Mucosa of stomach (tissue), 1 donor: ENCODE measurements around the gene CYP2D6.
"Not testable (repeated sequence)": the region's sequence is repeated elsewhere in the genome, so short reads cannot be mapped to it uniquely, and the experiment has no call there.

Experiments used
- H3K27me3 ChIP-seq: one replicate; pipeline ENCODE4 v1.7.0; 2013; ENCODE audit warnings: mild to moderate bottlenecking, low read length; ENCODE audit not compliant: control insufficient read depth, insufficient read depth
- H3K36me3 ChIP-seq: one replicate; pipeline ENCODE4 v1.7.0; 2013; ENCODE audit warnings: low read length; ENCODE audit not compliant: control insufficient read depth, insufficient read depth
- H3K4me1 ChIP-seq: one replicate; pipeline ENCODE4 v1.7.0; 2013; ENCODE audit warnings: mild to moderate bottlenecking, low read length; ENCODE audit not compliant: control insufficient read depth, insufficient read depth
- H3K4me3 ChIP-seq: one replicate; pipeline ENCODE4 v1.7.0; 2013; ENCODE audit warnings: low read length
- H3K9ac ChIP-seq: one replicate; pipeline ENCODE4 v1.7.0; 2013; ENCODE audit warnings: mild to moderate bottlenecking, low read length, moderate library complexity
- H3K9me3 ChIP-seq: one replicate; pipeline ENCODE4 v1.7.0; 2013; ENCODE audit warnings: mild to moderate bottlenecking, low read length, moderate library complexity; ENCODE audit not compliant: control insufficient read depth
- donor health status: Pancreatic carcinoma.

The CYP2D6 gene

DNA sequence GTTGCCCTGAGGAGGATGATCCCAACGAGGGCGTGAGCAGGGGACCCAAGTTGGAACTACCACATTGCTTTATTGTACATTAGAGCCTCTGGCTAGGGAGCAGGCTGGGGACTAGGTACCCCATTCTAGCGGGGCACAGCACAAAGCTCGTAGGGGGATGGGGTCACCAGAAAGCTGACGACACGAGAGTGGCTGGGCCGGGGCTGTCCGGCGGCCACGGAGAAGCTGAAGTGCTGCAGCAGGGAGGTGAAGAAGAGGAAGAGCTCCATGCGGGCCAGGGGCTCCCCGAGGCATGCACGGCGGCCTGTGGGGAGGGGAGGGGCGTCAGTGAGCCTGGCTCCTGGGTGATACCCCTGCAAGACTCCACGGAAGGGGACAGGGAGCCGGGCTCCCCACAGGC is 9.5 kb upstream of the CYP2D6 start:
- H3K27me3 ChIP-seq, H3K4me1 ChIP-seq, H3K4me3 ChIP-seq, H3K36me3 ChIP-seq, H3K9me3 ChIP-seq, H3K9ac ChIP-seq: not testable (repeated sequence)

DNA sequence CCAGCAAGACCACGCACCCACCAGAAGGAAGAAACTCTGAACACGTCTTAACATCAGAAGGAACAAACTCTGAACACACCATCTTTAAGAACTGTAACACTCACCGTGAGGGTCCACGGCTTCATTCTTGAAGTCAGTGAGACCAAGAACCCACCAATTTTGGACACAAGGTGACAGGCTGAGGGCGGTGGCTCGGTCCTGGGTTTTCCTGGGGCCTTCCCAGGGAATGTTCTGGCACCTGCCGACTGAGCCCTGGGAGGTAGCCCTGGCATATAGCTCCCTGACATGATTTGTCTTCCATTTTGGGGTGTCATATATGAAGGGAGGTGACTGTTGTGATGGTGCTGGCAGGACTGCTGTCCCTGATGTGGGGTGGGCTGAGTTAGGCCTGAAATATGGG is 8.9 kb upstream of the CYP2D6 start:
- H3K9ac ChIP-seq, H3K4me1 ChIP-seq, H3K9me3 ChIP-seq, H3K27me3 ChIP-seq, H3K36me3 ChIP-seq, H3K4me3 ChIP-seq: not testable (repeated sequence)

GRCh38 chr22:42138972-42139371 is 8.4 kb upstream of the CYP2D6 start:
- no peaks in the 10 kb centered on the region for H3K36me3 ChIP-seq

GRCh38 chr22:42138122-42138770 is 7.6 kb upstream of the CYP2D6 start:
- H3K27me3 ChIP-seq = no peaks in the 10 kb centered on the region
- H3K36me3 ChIP-seq = no peaks in the 10 kb centered on the region
- H3K4me1 ChIP-seq = no peaks in the 10 kb centered on the region
- no peaks in the 10 kb centered on the region for H3K9me3 ChIP-seq
- H3K4me3 ChIP-seq = no peak overlapping the region
- no peak overlapping the region for H3K9ac ChIP-seq

More at GRCh38 chr22:42138972-42139371, 8.4 kb upstream of the CYP2D6 start:
- no peaks in the 10 kb centered on the region for H3K4me1 ChIP-seq
- H3K27me3 ChIP-seq = no peaks in the 10 kb centered on the region
- H3K9ac ChIP-seq = no peak overlapping the region
- H3K4me3 ChIP-seq = no peak overlapping the region
- no peaks in the 10 kb centered on the region for H3K9me3 ChIP-seq

GRCh38 chr22:42135688-42136087 is 5.1 kb upstream of the CYP2D6 start:
- H3K9ac ChIP-seq, H3K27me3 ChIP-seq, H3K36me3 ChIP-seq, H3K4me1 ChIP-seq, H3K9me3 ChIP-seq, H3K4me3 ChIP-seq: not testable (repeated sequence)

GRCh38 chr22:42134100-42135020 is 3.8 kb upstream of the CYP2D6 start:
- Histone ChIP-seq H3K9me3 (no peaks in the 10 kb centered on the region), H3K4me1 (peaks cover 9% of the 10 kb centered on the region), H3K27me3 (no peaks in the 10 kb centered on the region), H3K9ac (no peak overlapping the region), H3K4me3 (no peak overlapping the region), H3K36me3 (no peaks in the 10 kb centered on the region)

- Histone ChIP-seq H3K9me3 (no peaks in the 10 kb centered on the region), H3K4me3 (no peak overlapping the region), H3K4me1 (peaks cover 13% of the 10 kb centered on the region), H3K27me3 (no peaks in the 10 kb centered on the region), H3K9ac (no peak overlapping the region), H3K36me3 (no peaks in the 10 kb centered on the region)
Measured at GRCh38 chr22:42132457-42132856, 1.8 kb upstream of the CYP2D6 start.

GRCh38 chr22:42131562-42131961 is 952 bp upstream of the CYP2D6 start:
- Histone ChIP-seq H3K4me1 (peaks cover 13% of the 10 kb centered on the region), H3K4me3 (no peak overlapping the region), H3K36me3 (no peaks in the 10 kb centered on the region), H3K9me3 (no peaks in the 10 kb centered on the region), H3K27me3 (no peaks in the 10 kb centered on the region), H3K9ac (no peak overlapping the region)

DNA sequence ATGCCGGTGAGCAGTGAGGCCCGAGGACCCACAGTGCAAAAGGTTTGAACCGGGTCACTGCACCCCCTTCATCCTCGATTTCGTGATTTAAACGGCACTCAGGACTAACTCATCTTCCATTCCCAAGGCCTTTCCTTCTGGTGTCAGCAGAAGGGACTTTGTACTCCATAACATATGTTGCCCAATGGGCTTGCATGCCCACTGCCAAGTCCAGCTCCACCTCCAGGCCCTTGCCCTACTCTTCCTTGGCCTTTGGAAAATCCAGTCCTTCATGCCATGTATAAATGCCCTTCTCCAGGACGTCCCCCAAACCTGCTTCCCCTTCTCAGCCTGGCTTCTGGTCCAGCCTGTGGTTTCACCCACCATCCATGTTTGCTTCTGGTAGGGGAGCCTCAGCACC is 428 bp downstream of the CYP2D6 start:
- not testable (repeated sequence) for H3K27me3 ChIP-seq, H3K9ac ChIP-seq, H3K9me3 ChIP-seq, H3K4me3 ChIP-seq, H3K36me3 ChIP-seq
- H3K4me1 ChIP-seq = peaks cover 13% of the 10 kb centered on the region

- H3K9me3 ChIP-seq, H3K4me3 ChIP-seq, H3K9ac ChIP-seq, H3K27me3 ChIP-seq, H3K36me3 ChIP-seq: not testable (repeated sequence)
- peaks cover 13% of the 10 kb centered on the region for H3K4me1 ChIP-seq
Measured at GRCh38 chr22:42128776-42129694, 1.6 kb downstream of the CYP2D6 start.

DNA sequence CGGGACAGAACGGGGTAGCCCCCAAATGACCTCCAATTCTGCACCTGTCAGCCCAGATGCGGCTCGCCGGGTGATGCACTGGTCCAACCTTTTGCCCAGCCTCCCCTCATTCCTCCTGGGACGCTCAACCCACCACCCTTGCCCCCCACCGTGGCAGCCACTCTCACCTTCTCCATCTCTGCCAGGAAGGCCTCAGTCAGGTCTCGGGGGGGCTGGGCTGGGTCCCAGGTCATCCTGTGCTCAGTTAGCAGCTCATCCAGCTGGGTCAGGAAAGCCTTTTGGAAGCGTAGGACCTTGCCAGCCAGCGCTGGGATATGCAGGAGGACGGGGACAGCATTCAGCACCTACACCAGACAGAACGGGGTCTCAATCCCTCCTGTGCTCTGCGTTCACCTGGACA is 2.6 kb downstream of the CYP2D6 start:
- not testable (repeated sequence) for H3K36me3 ChIP-seq, H3K27me3 ChIP-seq, H3K4me3 ChIP-seq, H3K9me3 ChIP-seq, H3K9ac ChIP-seq
- peaks cover 13% of the 10 kb centered on the region for H3K4me1 ChIP-seq

- peaks cover 13% of the 10 kb centered on the region for H3K4me1 ChIP-seq
- no peaks in the 10 kb centered on the region for H3K27me3 ChIP-seq
- H3K36me3 ChIP-seq = no peaks in the 10 kb centered on the region
- H3K9ac ChIP-seq = no peak overlapping the region
- no peak overlapping the region for H3K4me3 ChIP-seq
- no peaks in the 10 kb centered on the region for H3K9me3 ChIP-seq
Measured at GRCh38 chr22:42127606-42128005, 3.0 kb downstream of the CYP2D6 start.
